Neural crest cell (in vitro differentiated cells): ENCODE results near the gene ARPP21. TPM values are rescaled to one million over a fixed set of nuclear protein-coding genes. Genes with fewer than 3 reads are reported as not detected.

Experiments used
- DNase-seq: peaks from one replicate; pipeline ENCODE4 v3.0.0; 2021; ENCODE audit warnings: low read depth, mixed read lengths, low spot score
- H3K27ac Mint-ChIP-seq: one replicate; pipeline ENCODE4 v1.8.0; 2021; ENCODE audit warnings: mild to moderate bottlenecking, mixed read lengths; ENCODE audit not compliant: unreplicated experiment
- H3K27me3 Mint-ChIP-seq: 2 replicates; pipeline ENCODE4 v1.8.0; 2021; ENCODE audit warnings: low read depth, mild to moderate bottlenecking, mixed read lengths
- H3K36me3 Mint-ChIP-seq: 2 replicates; pipeline ENCODE4 v1.8.0; 2021; ENCODE audit warnings: low read depth, mild to moderate bottlenecking, mixed read lengths
- H3K4me1 Mint-ChIP-seq: 2 replicates; pipeline ENCODE4 v1.8.0; 2021; ENCODE audit warnings: mixed read lengths
- H3K4me3 Mint-ChIP-seq: one replicate; pipeline ENCODE4 v1.8.0; 2021; ENCODE audit warnings: mild to moderate bottlenecking, mixed read lengths
- H3K9me3 Mint-ChIP-seq: 2 replicates; pipeline ENCODE4 v1.8.0; 2021; ENCODE audit warnings: mixed read lengths
- CTCF ChIP-seq: fragments of 200-600 bp; sonication (generic); conservative IDR thresholded peaks from 2 replicates; pipeline ENCODE4 v1.5.0; 2021; ENCODE audit warnings: antibody characterized with exemption, mild to moderate bottlenecking
- total RNA-seq: library from RNA; stranded (reverse); gene quantifications from 2 replicates; pipeline ENCODE4 v1.2.1, GENCODE V29; 2021

ARPP21 gene
- total RNA-seq, 1 donor from 2014 or later, result 0.12 TPM

- no peak for TF ChIP-seq CTCF
- Mint-ChIP-seq H3K27me3 (peaks cover 7% of the 10 kb centered on the region), H3K9me3 (no peaks in the 10 kb centered on the region), H3K4me1 (no peaks in the 10 kb centered on the region), H3K27ac (no peak overlapping the region), H3K4me3 (no peak overlapping the region), H3K36me3 (no peaks in the 10 kb centered on the region)
- no peak for DNase-seq
Observed at GRCh38 chr3:35671483-35671882, 32.2 kb downstream of the ARPP21 start.

- Mint-ChIP-seq H3K27ac (no peak overlapping the region), H3K4me3 (no peak overlapping the region), H3K27me3 (peaks cover 16% of the 10 kb centered on the region), H3K36me3 (no peaks in the 10 kb centered on the region), H3K9me3 (no peaks in the 10 kb centered on the region), H3K4me1 (no peaks in the 10 kb centered on the region)
- no peak for DNase-seq
- TF ChIP-seq CTCF, result no peak
Observed at GRCh38 chr3:35673017-35673416, 33.7 kb downstream of the ARPP21 start.

- no peak for TF ChIP-seq CTCF
- Mint-ChIP-seq H3K4me1 (no peaks in the 10 kb centered on the region), H3K36me3 (no peaks in the 10 kb centered on the region), H3K4me3 (no peak overlapping the region), H3K9me3 (no peaks in the 10 kb centered on the region), H3K27me3 (peaks cover 25% of the 10 kb centered on the region), H3K27ac (no peak overlapping the region)
- no peak for DNase-seq
Observed at GRCh38 chr3:35674451-35675109, 35.3 kb downstream of the ARPP21 start.

- H3K27ac Mint-ChIP-seq, result no peak overlapping the region
- H3K4me3 Mint-ChIP-seq, result no peak overlapping the region
- DNase-seq, result no peak
- H3K27me3 Mint-ChIP-seq, result peaks cover 29% of the 10 kb centered on the region
- no peaks in the 10 kb centered on the region for H3K9me3 Mint-ChIP-seq
- H3K4me1 Mint-ChIP-seq, result no peaks in the 10 kb centered on the region
- H3K36me3 Mint-ChIP-seq, result no peaks in the 10 kb centered on the region
- TF ChIP-seq CTCF, result no peak
Observed at GRCh38 chr3:35675206-35675605, 35.9 kb downstream of the ARPP21 start.

GRCh38 chr3:35675621-35676020, 36.3 kb downstream of the ARPP21 start:
- H3K27me3 Mint-ChIP-seq, result peaks cover 32% of the 10 kb centered on the region

More at GRCh38 chr3:35675621-35676020, 36.3 kb downstream of the ARPP21 start:
- no peak for DNase-seq
- Mint-ChIP-seq H3K36me3 (no peaks in the 10 kb centered on the region), H3K4me3 (no peak overlapping the region), H3K27ac (no peak overlapping the region), H3K4me1 (no peaks in the 10 kb centered on the region), H3K9me3 (no peaks in the 10 kb centered on the region)
- no peak for TF ChIP-seq CTCF
